Measurements from ENCODE around the gene BLTP2.

The BLTP2 gene

GRCh38 chr17:28646039-28646754 lies 1.2 kb upstream of the BLTP2 start:
- no peak for TF ChIP-seq CTCF (IDR thresholded peaks at IDR 0.05; ENCODE audit: low read length)
- TF ChIP-seq EZH2 (optimal IDR thresholded peaks at IDR 0.05; ENCODE audit: low read depth, low read length), result no peak
- TF ChIP-seq EZH2phosphoT487 (IDR thresholded peaks at IDR 0.05; ENCODE audit: low read length), result no peak
- peak overlapping the region; percentile 37; the same call in 1 of the 2 replicates for H3K27ac ChIP-seq (ENCODE audit: low read length)
- H3K4me3 ChIP-seq (ENCODE audit: low read length), result peak overlapping the region; percentile 10; the same call in 1 of the 2 replicates
- no peaks in the 10 kb centered on the region for H3K27me3 ChIP-seq (replicated peaks; ENCODE audit: insufficient read depth, low read length)
- H3F3A ChIP-seq (ENCODE audit: insufficient read depth, low read length), result peaks cover 12% of the 10 kb centered on the region
- H4K20me1 ChIP-seq (ENCODE audit: insufficient read depth, low read length), result 0 out of 2 replicates have a peak, but pooled peaks cover 4% of the 10 kb centered on the region
- peaks cover 20% of the 10 kb centered on the region for H3K4me1 ChIP-seq (ENCODE audit: low read length)
- no peaks in the 10 kb centered on the region for H3K9me2 ChIP-seq (replicated peaks; ENCODE audit: insufficient read depth, low read length)
- peaks cover 17% of the 10 kb centered on the region for H3K36me3 ChIP-seq (replicated peaks; ENCODE audit: insufficient read depth, low read length)
- H3K79me2 ChIP-seq (ENCODE audit: low read length), result peaks cover 38% of the 10 kb centered on the region
- DNase-seq, result no peak
- peak overlapping the region; percentile 27; the same call in 1 of the 2 replicates for H3K9ac ChIP-seq (ENCODE audit: low read length)
- peak overlapping the region; percentile 87 for H3K4me2 ChIP-seq (ENCODE audit: low read depth, low read length)
- peak overlapping the region; percentile 71 for H2AFZ ChIP-seq (ENCODE audit: low read length)
- no peaks in the 10 kb centered on the region for H3K9me3 ChIP-seq (replicated peaks; ENCODE audit: insufficient read depth, low read length)

DNA sequence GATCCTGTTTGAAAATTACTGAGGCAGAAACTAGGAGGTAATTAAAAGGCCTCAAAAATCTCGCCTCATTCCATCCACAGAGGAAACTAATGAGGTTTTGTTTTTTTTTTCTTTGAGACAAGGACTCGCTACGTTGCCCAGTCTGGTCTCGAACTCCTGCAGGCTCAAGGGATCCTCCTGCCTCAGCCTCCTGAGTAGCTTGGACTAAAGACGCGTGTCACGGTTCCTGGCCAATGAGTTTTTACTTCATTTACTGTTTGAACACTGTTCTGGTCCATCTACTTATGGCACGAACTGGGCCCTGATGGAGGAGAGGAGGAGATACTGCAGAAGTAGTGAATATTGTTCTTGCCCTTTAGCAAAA lies 600 bp upstream of the BLTP2 start:
- no peak for TF ChIP-seq EZH2phosphoT487 (IDR thresholded peaks at IDR 0.05; ENCODE audit: low read length)
- TF ChIP-seq CTCF (IDR thresholded peaks at IDR 0.05; ENCODE audit: low read length), result no peak
- no peak for TF ChIP-seq EZH2 (optimal IDR thresholded peaks at IDR 0.05; ENCODE audit: low read depth, low read length)
- peaks cover 44% of the 10 kb centered on the region for H3K79me2 ChIP-seq (ENCODE audit: low read length)
- H3K9me2 ChIP-seq (replicated peaks; ENCODE audit: insufficient read depth, low read length), result no peaks in the 10 kb centered on the region
- H3K9ac ChIP-seq (ENCODE audit: low read length), result peak overlapping the region; percentile 75
- peak overlapping the region; percentile 37; the same call in 1 of the 2 replicates for H3K27ac ChIP-seq (ENCODE audit: low read length)
- H3K36me3 ChIP-seq (replicated peaks; ENCODE audit: insufficient read depth, low read length), result peaks cover 17% of the 10 kb centered on the region
- H3K4me3 ChIP-seq (ENCODE audit: low read length), result peak overlapping the region; percentile 75
- H3F3A ChIP-seq (ENCODE audit: insufficient read depth, low read length), result peaks cover 12% of the 10 kb centered on the region
- peaks cover 20% of the 10 kb centered on the region for H3K4me1 ChIP-seq (ENCODE audit: low read length)
- peak overlapping the region; percentile 87 for H3K4me2 ChIP-seq (ENCODE audit: low read depth, low read length)
- H4K20me1 ChIP-seq (ENCODE audit: insufficient read depth, low read length), result 0 out of 2 replicates have a peak, but pooled peaks cover 4% of the 10 kb centered on the region
- H2AFZ ChIP-seq (ENCODE audit: low read length), result peak overlapping the region; percentile 54
- no peaks in the 10 kb centered on the region for H3K27me3 ChIP-seq (replicated peaks; ENCODE audit: insufficient read depth, low read length)
- H3K9me3 ChIP-seq (replicated peaks; ENCODE audit: insufficient read depth, low read length), result no peaks in the 10 kb centered on the region
- no peak for DNase-seq

GRCh38 chr17:28643983-28644786 lies 773 bp downstream of the BLTP2 start:
- H3K4me1 ChIP-seq (ENCODE audit: low read length), result peaks cover 20% of the 10 kb centered on the region
- H3F3A ChIP-seq (ENCODE audit: insufficient read depth, low read length), result peaks cover 12% of the 10 kb centered on the region
- H3K36me3 ChIP-seq (replicated peaks; ENCODE audit: insufficient read depth, low read length), result peaks cover 17% of the 10 kb centered on the region
- H3K9me2 ChIP-seq (replicated peaks; ENCODE audit: insufficient read depth, low read length), result no peaks in the 10 kb centered on the region
- peak overlapping the region; percentile 34; the same call in 1 of the 2 replicates for H3K27ac ChIP-seq (ENCODE audit: low read length)
- H3K27me3 ChIP-seq (replicated peaks; ENCODE audit: insufficient read depth, low read length), result no peaks in the 10 kb centered on the region
- no peak for TF ChIP-seq EZH2 (optimal IDR thresholded peaks at IDR 0.05; ENCODE audit: low read depth, low read length)
- TF ChIP-seq CTCF (IDR thresholded peaks at IDR 0.05; ENCODE audit: low read length), result peak; percentile 55
- H3K79me2 ChIP-seq (ENCODE audit: low read length), result peaks cover 51% of the 10 kb centered on the region
- H3K4me2 ChIP-seq (ENCODE audit: low read depth, low read length), result peak overlapping the region; percentile 76
- peak overlapping the region; percentile 44 for H2AFZ ChIP-seq (ENCODE audit: low read length)
- peak overlapping the region; percentile 89 for H3K4me3 ChIP-seq (ENCODE audit: low read length)
- peak overlapping the region; percentile 76 for H3K9ac ChIP-seq (ENCODE audit: low read length)
- DNase-seq, result peak; percentile 64
- no peaks in the 10 kb centered on the region for H3K9me3 ChIP-seq (replicated peaks; ENCODE audit: insufficient read depth, low read length)
- 0 out of 2 replicates have a peak, but pooled peaks cover 4% of the 10 kb centered on the region for H4K20me1 ChIP-seq (ENCODE audit: insufficient read depth, low read length)
